ENCODE results near the gene WDR5. TPM values are rescaled to one million over a fixed set of nuclear protein-coding genes. Genes with fewer than 3 reads are reported as not detected.

WDR5 gene
- total and polyA plus RNA-seq, 2 donors (not counting 1 experiment from before 2014, with no cell fraction given), result 15.5 to 26.0 TPM

GRCh38 chr9:134164879-134165278 lies 29.0 kb downstream of the WDR5 start:
- Histone ChIP-seq H3K79me2 (ENCODE audit: control insufficient read depth, insufficient read depth, low read length) (peaks cover 2% of the 10 kb centered on the region), H3K27me3 (ENCODE audit: control insufficient read depth, insufficient read depth, low read length) (no peaks in the 10 kb centered on the region), H3K9me3 (ENCODE audit: control insufficient read depth, insufficient read depth, low read depth, low read length) (no peaks in the 10 kb centered on the region), H3K36me3 (ENCODE audit: control insufficient read depth, insufficient read depth, low read length) (no peaks in the 10 kb centered on the region), H3K4me3 (replicated peaks in 1 of 4; ENCODE audit: control extremely low read depth in 1 of 4, insufficient read depth in 1 of 4, low read depth in 3 of 4, low read length in 4 of 4) (no peak overlapping the region), H3K9ac (ENCODE audit: insufficient read depth, low read length) (no peak overlapping the region), H2AFZ (ENCODE audit: low read length) (no peak overlapping the region), H3K4me2 (ENCODE audit: extremely low read depth, insufficient read depth, low read length) (no peak overlapping the region), H4K20me1 (ENCODE audit: control insufficient read depth, extremely low read depth, insufficient read depth, low read length) (no peaks in the 10 kb centered on the region), H3K4me1 (ENCODE audit: control insufficient read depth, extremely low read depth, insufficient read depth, low read length) (peaks cover 9% of the 10 kb centered on the region), H3K27ac (ENCODE audit: insufficient read depth, low read length) (no peak overlapping the region)
- no peak for DNase-seq (ENCODE audit: low read depth in 2 of 2)
- TF ChIP-seq, protein P1, sequence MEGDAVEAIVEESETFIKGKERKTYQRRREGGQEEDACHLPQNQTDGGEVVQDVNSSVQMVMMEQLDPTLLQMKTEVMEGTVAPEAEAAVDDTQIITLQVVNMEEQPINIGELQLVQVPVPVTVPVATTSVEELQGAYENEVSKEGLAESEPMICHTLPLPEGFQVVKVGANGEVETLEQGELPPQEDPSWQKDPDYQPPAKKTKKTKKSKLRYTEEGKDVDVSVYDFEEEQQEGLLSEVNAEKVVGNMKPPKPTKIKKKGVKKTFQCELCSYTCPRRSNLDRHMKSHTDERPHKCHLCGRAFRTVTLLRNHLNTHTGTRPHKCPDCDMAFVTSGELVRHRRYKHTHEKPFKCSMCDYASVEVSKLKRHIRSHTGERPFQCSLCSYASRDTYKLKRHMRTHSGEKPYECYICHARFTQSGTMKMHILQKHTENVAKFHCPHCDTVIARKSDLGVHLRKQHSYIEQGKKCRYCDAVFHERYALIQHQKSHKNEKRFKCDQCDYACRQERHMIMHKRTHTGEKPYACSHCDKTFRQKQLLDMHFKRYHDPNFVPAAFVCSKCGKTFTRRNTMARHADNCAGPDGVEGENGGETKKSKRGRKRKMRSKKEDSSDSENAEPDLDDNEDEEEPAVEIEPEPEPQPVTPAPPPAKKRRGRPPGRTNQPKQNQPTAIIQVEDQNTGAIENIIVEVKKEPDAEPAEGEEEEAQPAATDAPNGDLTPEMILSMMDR (conservative IDR thresholded peaks at IDR 0.05 in 1 of 2, IDR thresholded peaks at IDR 0.05 in 1 of 2; ENCODE audit: low read depth in 1 of 2, low read length in 2 of 2), result no peak
- TF ChIP-seq EZH2 (IDR thresholded peaks at IDR 0.05; ENCODE audit: low read length, missing control alignments), result no peak

DNA sequence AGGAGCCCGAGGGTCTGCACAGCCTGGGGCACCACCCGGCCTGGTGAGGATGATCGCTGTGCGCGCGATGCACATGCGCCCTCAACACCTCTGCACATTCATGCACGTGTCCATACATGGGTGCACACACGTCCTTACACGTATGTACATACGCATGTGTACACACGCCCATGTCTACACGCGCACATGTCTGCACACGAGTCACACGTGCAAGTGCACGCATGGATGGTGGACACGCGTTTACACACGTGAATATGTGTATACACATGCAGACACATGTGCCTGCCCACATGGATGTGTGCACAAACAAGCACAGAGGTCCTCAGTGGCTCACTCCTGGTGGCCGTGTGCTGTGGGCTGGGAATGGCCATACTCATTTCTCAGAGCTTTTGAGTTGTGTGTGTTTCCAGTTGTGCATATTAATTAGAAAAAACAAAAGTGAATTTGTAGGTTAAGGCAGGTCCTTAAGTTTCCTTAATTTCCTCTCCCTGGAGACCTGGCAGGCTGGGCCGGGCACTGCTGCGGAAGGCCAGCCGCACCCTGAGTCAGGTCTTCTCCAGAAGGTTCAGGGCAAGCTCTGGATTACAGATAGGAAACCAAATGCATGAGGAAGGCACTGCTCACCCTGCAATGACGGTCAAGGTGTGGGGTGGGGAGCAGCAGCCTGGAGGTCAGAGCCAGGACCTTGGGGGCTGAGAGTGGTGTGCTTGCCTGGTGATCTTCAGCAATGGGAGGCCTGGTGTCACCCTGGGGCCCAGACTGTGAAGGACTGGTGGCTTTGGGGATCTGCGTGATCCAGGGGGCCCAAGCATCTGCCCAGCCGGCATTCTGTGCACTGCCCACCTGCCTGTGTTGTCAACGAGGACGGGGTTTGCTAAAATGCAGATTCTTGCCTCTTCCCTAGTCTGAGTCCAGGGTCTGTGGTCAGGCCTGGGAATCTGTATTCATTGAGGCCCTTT lies 29.8 kb downstream of the WDR5 start:
- Histone ChIP-seq H3K36me3 (ENCODE audit: control insufficient read depth, insufficient read depth, low read length) (no peaks in the 10 kb centered on the region), H3K4me3 (replicated peaks in 1 of 4; ENCODE audit: control extremely low read depth in 1 of 4, insufficient read depth in 1 of 4, low read depth in 3 of 4, low read length in 4 of 4) (no peak overlapping the region), H3K79me2 (ENCODE audit: control insufficient read depth, insufficient read depth, low read length) (peaks cover 2% of the 10 kb centered on the region), H2AFZ (ENCODE audit: low read length) (no peak overlapping the region), H3K4me2 (ENCODE audit: extremely low read depth, insufficient read depth, low read length) (no peak overlapping the region), H4K20me1 (ENCODE audit: control insufficient read depth, extremely low read depth, insufficient read depth, low read length) (no peaks in the 10 kb centered on the region), H3K9ac (ENCODE audit: insufficient read depth, low read length) (no peak overlapping the region), H3K4me1 (ENCODE audit: control insufficient read depth, extremely low read depth, insufficient read depth, low read length) (peaks cover 9% of the 10 kb centered on the region), H3K9me3 (ENCODE audit: control insufficient read depth, insufficient read depth, low read depth, low read length) (no peaks in the 10 kb centered on the region), H3K27me3 (ENCODE audit: control insufficient read depth, insufficient read depth, low read length) (no peaks in the 10 kb centered on the region), H3K27ac (ENCODE audit: insufficient read depth, low read length) (no peak overlapping the region)
- TF ChIP-seq, protein P1 (conservative IDR thresholded peaks at IDR 0.05 in 1 of 2, IDR thresholded peaks at IDR 0.05 in 1 of 2; ENCODE audit: low read depth in 1 of 2, low read length in 2 of 2), result no peak
- no peak for TF ChIP-seq EZH2 (IDR thresholded peaks at IDR 0.05; ENCODE audit: low read length, missing control alignments)
- DNase-seq (ENCODE audit: low read depth in 2 of 2), result peak; percentile 30 to 35

GRCh38 chr9:134166374-134166773 lies 30.5 kb downstream of the WDR5 start:
- Histone ChIP-seq H3K4me2 (ENCODE audit: extremely low read depth, insufficient read depth, low read length) (no peak overlapping the region), H2AFZ (ENCODE audit: low read length) (no peak overlapping the region), H3K36me3 (ENCODE audit: control insufficient read depth, insufficient read depth, low read length) (no peaks in the 10 kb centered on the region), H3K27me3 (ENCODE audit: control insufficient read depth, insufficient read depth, low read length) (no peaks in the 10 kb centered on the region), H3K27ac (ENCODE audit: insufficient read depth, low read length) (no peak overlapping the region), H3K9ac (ENCODE audit: insufficient read depth, low read length) (no peak overlapping the region), H4K20me1 (ENCODE audit: control insufficient read depth, extremely low read depth, insufficient read depth, low read length) (no peaks in the 10 kb centered on the region), H3K4me3 (replicated peaks in 1 of 4; ENCODE audit: control extremely low read depth in 1 of 4, insufficient read depth in 1 of 4, low read depth in 3 of 4, low read length in 4 of 4) (no peak overlapping the region), H3K4me1 (ENCODE audit: control insufficient read depth, extremely low read depth, insufficient read depth, low read length) (peaks cover 9% of the 10 kb centered on the region), H3K9me3 (ENCODE audit: control insufficient read depth, insufficient read depth, low read depth, low read length) (no peaks in the 10 kb centered on the region), H3K79me2 (ENCODE audit: control insufficient read depth, insufficient read depth, low read length) (peaks cover 2% of the 10 kb centered on the region)
- no peak for DNase-seq (ENCODE audit: low read depth in 2 of 2)
- TF ChIP-seq EZH2 (IDR thresholded peaks at IDR 0.05; ENCODE audit: low read length, missing control alignments), result no peak
- TF ChIP-seq, protein P1 (conservative IDR thresholded peaks at IDR 0.05 in 1 of 2, IDR thresholded peaks at IDR 0.05 in 1 of 2; ENCODE audit: low read depth in 1 of 2, low read length in 2 of 2), result no peak
